ENCODE measurements around the gene MTMR12. TPM values are rescaled to one million over a fixed set of nuclear protein-coding genes. Genes with fewer than 3 reads are reported as not detected.

MTMR12 gene
- total RNA-seq, 1 experiment from 2014 or later, result 42.7 TPM

DNA sequence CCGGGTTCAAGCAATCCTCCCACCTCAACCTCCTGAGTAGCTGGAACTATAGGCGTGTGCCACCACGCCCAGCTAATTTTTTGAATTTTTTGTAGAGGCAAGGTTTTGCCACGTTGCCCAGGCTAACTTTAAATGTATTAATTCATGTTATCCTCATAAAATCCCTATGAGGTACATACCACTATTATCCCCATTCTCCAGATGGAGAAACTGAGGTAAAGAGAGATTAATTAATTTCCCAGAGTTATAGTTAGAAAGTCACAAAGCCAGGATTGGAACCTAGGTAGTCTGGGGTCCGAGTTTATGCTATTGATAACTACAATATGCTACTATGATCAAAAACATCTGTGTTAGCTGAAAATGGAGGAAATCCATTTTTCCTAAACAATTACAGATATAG lies 106.7 kb downstream of the MTMR12 start (continued):
- TF ChIP-seq HMGXB4 (CRISPR knock-in tag; IDR thresholded peaks at IDR 0.05), result no peak
- TF ChIP-seq ESRRA (CRISPR knock-in tag; IDR thresholded peaks at IDR 0.05; ENCODE audit: borderline replicate concordance), result no peak
- TF ChIP-seq GRHL2 (CRISPR knock-in tag; IDR thresholded peaks at IDR 0.05; ENCODE audit: insufficient replicate concordance, severe bottlenecking), result no peak
- TF ChIP-seq ZBTB21 (CRISPR knock-in tag; IDR thresholded peaks at IDR 0.05; ENCODE audit: borderline replicate concordance), result no peak

DNA sequence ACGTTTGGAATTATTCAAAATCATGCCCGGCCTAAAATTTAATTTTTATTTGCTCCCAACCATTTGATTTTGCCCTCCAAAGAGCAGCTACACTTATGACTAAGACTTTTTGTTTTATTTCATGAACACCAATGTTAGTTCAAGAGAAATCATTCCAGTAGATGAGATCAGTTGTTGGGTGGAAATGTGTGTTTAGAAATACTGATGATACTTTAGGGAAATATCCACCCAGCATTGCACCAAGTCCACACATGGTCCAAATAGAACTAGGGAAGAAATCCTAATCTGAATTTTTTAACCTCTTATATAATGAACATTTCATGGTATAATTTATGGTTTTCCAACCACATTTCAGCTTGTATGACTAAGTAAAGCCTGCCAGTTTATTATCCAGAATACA lies 110.3 kb downstream of the MTMR12 start:
- Mint-ChIP-seq H3K4me3 (no peak overlapping the region), H3K27me3 (ENCODE audit: low read depth) (no peaks in the 10 kb centered on the region), H3K36me3 (peaks cover 6% of the 10 kb centered on the region), H3K27ac (no peak overlapping the region), H3K9me3 (peaks cover 7% of the 10 kb centered on the region), H3K4me1 (no peaks in the 10 kb centered on the region)
- TF ChIP-seq NFE2L1 (CRISPR knock-in tag; IDR thresholded peaks at IDR 0.05), result no peak
- TF ChIP-seq NFYB (CRISPR knock-in tag; conservative IDR thresholded peaks at IDR 0.05; ENCODE audit: low read depth), result no peak
- no peak for TF ChIP-seq OVOL2 (CRISPR knock-in tag; IDR thresholded peaks at IDR 0.05; ENCODE audit: borderline replicate concordance)
- TF ChIP-seq CBFB (CRISPR knock-in tag; IDR thresholded peaks at IDR 0.05; ENCODE audit: low read depth), result no peak
- TF ChIP-seq, protein P1, sequence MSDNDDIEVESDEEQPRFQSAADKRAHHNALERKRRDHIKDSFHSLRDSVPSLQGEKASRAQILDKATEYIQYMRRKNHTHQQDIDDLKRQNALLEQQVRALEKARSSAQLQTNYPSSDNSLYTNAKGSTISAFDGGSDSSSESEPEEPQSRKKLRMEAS (CRISPR knock-in tag; IDR thresholded peaks at IDR 0.05), result no peak
- no peak for TF ChIP-seq ESRRA (CRISPR knock-in tag; IDR thresholded peaks at IDR 0.05; ENCODE audit: borderline replicate concordance)
- no peak for TF ChIP-seq CREB1 (CRISPR knock-in tag; IDR thresholded peaks at IDR 0.05)
- TF ChIP-seq, protein P2, sequence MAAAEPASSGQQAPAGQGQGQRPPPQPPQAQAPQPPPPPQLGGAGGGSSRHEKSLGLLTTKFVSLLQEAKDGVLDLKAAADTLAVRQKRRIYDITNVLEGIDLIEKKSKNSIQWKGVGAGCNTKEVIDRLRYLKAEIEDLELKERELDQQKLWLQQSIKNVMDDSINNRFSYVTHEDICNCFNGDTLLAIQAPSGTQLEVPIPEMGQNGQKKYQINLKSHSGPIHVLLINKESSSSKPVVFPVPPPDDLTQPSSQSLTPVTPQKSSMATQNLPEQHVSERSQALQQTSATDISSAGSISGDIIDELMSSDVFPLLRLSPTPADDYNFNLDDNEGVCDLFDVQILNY (CRISPR knock-in tag; IDR thresholded peaks at IDR 0.05), result no peak
- TF ChIP-seq, protein P3, sequence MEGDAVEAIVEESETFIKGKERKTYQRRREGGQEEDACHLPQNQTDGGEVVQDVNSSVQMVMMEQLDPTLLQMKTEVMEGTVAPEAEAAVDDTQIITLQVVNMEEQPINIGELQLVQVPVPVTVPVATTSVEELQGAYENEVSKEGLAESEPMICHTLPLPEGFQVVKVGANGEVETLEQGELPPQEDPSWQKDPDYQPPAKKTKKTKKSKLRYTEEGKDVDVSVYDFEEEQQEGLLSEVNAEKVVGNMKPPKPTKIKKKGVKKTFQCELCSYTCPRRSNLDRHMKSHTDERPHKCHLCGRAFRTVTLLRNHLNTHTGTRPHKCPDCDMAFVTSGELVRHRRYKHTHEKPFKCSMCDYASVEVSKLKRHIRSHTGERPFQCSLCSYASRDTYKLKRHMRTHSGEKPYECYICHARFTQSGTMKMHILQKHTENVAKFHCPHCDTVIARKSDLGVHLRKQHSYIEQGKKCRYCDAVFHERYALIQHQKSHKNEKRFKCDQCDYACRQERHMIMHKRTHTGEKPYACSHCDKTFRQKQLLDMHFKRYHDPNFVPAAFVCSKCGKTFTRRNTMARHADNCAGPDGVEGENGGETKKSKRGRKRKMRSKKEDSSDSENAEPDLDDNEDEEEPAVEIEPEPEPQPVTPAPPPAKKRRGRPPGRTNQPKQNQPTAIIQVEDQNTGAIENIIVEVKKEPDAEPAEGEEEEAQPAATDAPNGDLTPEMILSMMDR (IDR thresholded peaks at IDR 0.05), result no peak
- no peak for TF ChIP-seq IRF1 (CRISPR knock-in tag; IDR thresholded peaks at IDR 0.05)
- TF ChIP-seq ZBTB21 (CRISPR knock-in tag; IDR thresholded peaks at IDR 0.05; ENCODE audit: borderline replicate concordance), result no peak
- TF ChIP-seq TEAD4 (CRISPR knock-in tag; IDR thresholded peaks at IDR 0.05), result no peak
- no peak for TF ChIP-seq ATF2 (CRISPR knock-in tag; IDR thresholded peaks at IDR 0.05; ENCODE audit: borderline replicate concordance, low read depth)
- no peak for TF ChIP-seq CREM (CRISPR knock-in tag; IDR thresholded peaks at IDR 0.05)
- no peak for TF ChIP-seq ZNF121 (CRISPR knock-in tag; IDR thresholded peaks at IDR 0.05)
- TF ChIP-seq SOX15 (CRISPR knock-in tag; IDR thresholded peaks at IDR 0.05), result no peak
- TF ChIP-seq GRHL2 (CRISPR knock-in tag; IDR thresholded peaks at IDR 0.05; ENCODE audit: insufficient replicate concordance, severe bottlenecking), result no peak
- TF ChIP-seq ATF3 (CRISPR knock-in tag; conservative IDR thresholded peaks at IDR 0.05), result no peak
- TF ChIP-seq NR2C2 (CRISPR knock-in tag; IDR thresholded peaks at IDR 0.05), result no peak
- POLR2A ChIA-PET, result no interaction called here
- ATAC-seq (no peak), DNase-seq (ENCODE audit: low spot score) (no peak)
- CTCF ChIA-PET, result no interaction called here

All from WTC11 (cell line).